Activated CD4-positive, alpha-beta T cell treated with anti-CD3 and anti-CD28 coated beads, Interleukin-10, Interleukin-2, amounts not matched to agents 100 ng/mL and 50 ng/mL, durations not matched to agents 16 hours and 8 hours (primary cell): ENCODE measurements around the gene CKAP2L.

Experiments
- DNase-seq: peaks from one replicate; pipeline ENCODE4 v3.0.0-alpha.2; 2020

CKAP2L gene

DNA sequence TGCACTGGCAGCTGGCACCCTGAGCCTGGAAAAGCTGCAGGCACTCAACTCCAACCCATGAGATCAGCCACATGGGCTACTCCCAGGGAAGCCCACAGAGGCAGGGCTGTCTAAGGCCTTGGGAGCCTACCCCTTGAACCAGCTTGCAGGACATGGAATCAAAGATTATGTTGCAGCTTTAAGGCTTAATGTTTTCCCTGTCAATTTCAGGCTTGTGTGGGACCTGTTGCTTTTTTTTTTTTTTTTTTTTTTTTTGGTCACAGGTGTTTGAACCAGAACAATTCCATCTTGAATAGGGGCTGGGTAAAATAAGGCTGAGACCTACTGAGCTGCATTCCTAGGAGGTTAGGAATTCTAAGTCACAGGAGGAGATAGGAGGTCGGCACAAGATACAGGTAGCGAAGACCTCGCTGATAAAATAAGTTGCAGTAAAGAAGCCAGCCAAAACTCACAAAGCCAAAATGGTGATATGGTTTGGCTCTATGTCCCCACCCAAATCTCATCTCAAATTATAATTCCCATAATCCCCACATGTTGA lies 27.4 kb upstream of the CKAP2L start:
- DNase-seq: no peak

- no peak for DNase-seq
Observed at GRCh38 chr2:112791019-112791418, 26.6 kb upstream of the CKAP2L start.

- DNase-seq: no peak
Observed at GRCh38 chr2:112790305-112790704, 25.9 kb upstream of the CKAP2L start.

GRCh38 chr2:112789186-112789585 lies 24.8 kb upstream of the CKAP2L start:
- DNase-seq: no peak

- DNase-seq: no peak
Observed at GRCh38 chr2:112788653-112789052, 24.2 kb upstream of the CKAP2L start.

- no peak for DNase-seq
Observed at GRCh38 chr2:112787729-112788393, 23.5 kb upstream of the CKAP2L start.

DNA sequence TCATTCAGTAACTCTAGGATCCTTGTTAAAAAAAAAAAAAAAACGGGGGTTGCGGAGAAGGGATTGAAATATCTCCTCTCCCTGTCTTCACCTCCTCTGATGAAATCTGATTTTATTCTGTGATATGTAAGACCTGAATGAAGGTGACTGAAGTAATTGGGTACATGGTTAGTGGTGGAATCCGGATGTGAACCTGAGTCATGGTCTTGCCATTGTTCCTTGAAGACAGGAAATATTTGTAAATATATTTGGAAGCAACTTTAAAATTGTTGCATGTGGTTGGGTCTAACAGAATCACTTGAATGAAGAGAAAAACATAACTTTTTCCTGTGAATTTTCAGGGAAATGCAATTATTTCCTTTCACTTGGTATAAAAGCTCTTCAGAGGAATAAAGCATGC lies 22.9 kb upstream of the CKAP2L start:
- no peak for DNase-seq

DNA sequence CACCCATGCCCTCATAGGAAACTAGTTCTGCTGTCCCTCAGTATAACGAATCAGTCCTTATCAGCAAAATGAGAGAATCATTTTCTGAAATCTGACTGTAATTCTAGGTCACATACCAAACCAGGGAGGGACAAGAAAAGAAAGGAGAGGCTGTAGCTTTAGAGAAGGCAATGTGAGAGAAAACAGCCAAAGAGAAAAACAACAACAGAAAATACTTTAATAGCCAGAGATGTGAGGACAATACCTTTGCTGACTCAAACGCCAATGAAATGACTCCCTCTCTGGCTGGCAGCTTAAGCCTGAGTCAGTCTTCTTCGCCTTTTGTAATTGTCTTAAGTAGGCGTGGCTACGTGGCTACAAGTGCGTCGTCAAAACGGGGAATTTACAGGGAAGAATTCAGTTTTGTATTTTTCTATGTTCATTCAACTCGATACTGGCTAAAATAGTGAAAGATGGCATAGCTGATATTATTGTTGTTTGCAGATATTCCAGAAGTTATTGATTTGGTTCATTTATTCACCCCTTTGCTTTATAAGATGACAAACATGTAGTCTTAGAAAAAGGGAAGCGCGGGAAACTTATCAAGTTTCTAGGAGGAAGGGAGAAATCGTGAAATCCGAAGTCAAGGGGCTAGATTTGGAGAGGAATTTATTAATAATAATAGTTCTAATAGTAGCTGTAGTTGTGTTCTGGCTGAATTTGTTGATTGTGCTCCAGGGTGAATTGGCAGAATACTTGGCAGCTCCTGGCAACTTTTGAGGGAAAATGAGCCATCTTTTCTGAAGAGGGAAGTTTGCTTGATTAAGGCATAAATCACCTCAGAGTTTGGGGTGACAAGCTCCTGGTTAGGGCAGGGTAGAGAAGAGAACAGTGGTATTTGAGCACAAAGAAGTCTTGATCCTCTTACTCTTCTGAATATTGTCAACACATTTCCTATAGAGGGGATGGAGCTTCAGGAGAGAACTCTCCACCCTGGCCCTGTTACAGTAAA lies 20.1 kb upstream of the CKAP2L start, which contains the start of gene IL1A:
Gene IL1A (minus strand): TSS at position 295 of the 991 bp plus-strand sequence. CDS start 723 bp downstream, outside the sequence.
- DNase-seq: peak; percentile 55

GRCh38 chr2:112783187-112783714 lies 18.8 kb upstream of the CKAP2L start:
- no peak for DNase-seq

- DNase-seq: no peak
Observed at GRCh38 chr2:112782234-112782799, 17.9 kb upstream of the CKAP2L start.

DNA sequence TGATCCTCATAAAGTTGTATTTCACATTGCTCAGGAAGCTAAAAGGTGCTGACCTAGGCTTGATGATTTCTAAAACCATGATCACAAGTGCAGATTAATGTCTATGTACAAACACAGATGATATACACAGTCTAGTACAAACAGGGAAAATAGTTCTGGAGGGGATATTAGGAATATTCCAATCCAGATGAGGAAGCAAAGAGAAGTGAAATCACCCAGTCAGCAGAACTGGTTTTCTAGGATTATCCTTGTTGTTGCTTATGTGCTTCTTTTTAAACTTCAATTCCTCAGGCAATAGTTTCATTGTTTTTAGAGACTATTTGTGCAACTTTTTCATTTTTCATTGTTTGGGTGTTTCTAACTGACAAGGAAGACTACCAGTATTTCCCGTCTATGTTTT lies 15.2 kb upstream of the CKAP2L start:
- DNase-seq: no peak

GRCh38 chr2:112777036-112777435 lies 12.6 kb upstream of the CKAP2L start:
- DNase-seq: no peak

- DNase-seq: no peak
Observed at GRCh38 chr2:112776113-112776512, 11.7 kb upstream of the CKAP2L start.

DNA sequence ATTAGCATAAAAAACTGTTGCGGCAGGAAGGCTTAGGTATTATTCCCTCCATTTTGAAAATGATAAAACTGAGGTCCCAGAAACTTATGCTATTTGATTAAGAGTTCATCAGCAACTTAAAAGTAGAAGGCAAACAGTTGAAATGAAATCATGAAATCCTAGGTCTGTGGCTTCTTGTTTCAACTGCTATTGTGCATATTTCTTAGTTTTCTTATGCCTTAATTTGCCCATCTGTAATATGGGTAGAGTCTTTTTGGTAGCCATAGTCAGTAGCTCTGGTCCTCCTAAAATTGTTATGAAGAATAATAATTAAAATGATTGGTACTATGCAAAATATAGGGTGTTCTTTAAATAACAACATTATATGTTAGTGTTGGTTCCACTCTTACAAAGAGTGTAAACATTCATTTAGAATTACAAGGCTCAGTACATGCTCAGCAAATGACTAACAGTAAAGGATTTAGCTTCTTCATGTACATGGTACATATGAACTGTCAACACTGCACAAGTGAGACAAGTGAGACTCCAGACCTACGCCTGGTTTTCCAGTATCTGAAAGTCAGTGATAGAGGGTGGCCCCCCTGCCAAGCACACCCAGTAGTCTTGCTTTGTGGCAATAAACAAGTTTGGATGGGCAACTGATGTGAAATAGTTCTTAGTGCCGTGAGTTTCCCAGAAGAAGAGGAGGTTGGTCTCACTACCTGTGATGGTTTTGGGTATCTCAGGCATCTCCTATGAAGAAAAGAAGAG lies 10.3 kb upstream of the CKAP2L start:
- DNase-seq: no peak

DNA sequence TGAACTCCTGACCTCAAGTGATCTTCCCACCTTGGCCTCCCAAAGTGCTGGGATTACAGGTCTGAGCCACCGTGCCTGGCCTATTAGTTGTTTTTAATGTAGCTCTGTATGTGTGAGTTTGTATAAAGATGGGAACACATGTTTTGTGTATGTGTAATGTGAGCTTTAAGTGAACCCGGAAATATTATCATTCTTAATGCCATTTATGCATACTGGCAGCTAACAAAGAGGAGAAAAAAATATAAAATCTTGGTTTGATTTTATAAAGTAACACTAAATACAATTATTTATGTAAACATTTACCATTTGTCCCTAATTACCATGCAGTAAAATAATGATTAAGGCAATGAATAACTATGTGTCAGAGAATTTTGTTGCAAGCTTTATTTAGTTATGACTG lies 9.1 kb upstream of the CKAP2L start:
- DNase-seq: no peak

- no peak for DNase-seq
Observed at GRCh38 chr2:112772911-112773475, 8.6 kb upstream of the CKAP2L start.

DNA sequence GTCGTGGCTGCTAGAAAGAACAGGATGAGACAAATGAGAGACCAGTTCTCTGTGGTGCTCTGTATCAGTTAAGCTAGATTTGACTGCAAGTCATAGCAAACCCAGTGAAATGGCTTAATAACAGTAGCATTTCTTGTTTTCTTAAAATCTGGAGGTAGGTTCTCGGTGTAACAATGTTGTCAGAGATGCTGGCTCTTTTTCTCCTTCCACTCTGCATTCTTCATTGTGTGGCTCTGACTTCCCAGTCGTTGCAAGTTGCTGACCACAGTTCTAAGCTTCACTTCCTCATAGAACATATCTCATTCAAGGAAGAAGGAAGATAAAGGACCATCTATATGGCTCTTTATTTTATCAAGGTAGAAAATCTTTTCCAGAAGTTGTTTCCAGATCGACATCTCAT lies 7.9 kb upstream of the CKAP2L start:
- no peak for DNase-seq

GRCh38 chr2:112768432-112768831 lies 4.0 kb upstream of the CKAP2L start:
- no peak for DNase-seq

GRCh38 chr2:112767693-112768330 lies 3.4 kb upstream of the CKAP2L start:
- no peak for DNase-seq

GRCh38 chr2:112765251-112765650 lies 842 bp upstream of the CKAP2L start:
- no peak for DNase-seq

DNA sequence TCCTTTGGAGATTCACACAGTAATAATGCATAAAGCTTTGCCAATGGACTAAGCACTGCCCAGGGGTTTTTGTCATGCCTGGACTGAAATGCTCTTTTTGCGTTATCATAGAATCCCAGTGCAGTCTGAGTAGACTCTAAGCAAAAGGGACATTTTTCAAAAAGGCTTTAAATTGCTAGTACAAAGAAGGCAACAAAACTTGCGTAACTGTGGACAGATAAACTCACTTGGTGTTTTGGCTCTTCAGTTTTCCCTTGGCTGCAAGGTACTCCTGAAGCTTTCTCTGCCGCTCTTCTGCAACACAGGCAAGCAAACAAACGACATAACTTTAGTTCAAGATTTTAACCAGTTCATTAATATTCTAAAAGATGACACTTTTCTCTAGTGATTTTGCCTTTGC lies 2.1 kb downstream of the CKAP2L start:
- DNase-seq: no peak

DNA sequence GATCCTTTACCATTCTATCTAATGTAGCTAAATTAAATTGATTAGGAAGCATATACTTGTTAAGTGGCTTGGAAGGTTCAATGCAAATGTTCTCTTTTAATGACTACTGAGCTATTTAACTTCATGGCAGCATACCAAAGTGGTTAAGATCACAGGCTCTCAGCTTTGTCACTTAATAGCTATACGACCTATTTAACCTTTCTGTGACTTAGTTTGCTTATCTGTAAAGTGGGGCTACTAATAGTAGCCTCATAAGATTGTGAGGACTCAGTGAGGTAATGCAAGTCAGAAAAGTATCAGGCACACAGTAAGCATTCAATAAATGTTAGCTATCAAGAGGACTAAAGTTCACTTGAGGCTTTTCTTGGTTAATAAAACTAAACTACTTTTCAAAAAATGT lies 4.3 kb downstream of the CKAP2L start:
- no peak for DNase-seq
